H1 (cell line): ENCODE data around the gene GLUL.

ENCODE experiments used
- BRCA1 ChIP-seq: IDR thresholded peaks from 2 replicates; pipeline ENCODE4 v1.6.1; 2012; ENCODE audit warnings: low read depth, low read length, improper control_type of control experiment
- CTCF ChIP-seq, 3 experiments: IDR thresholded peaks; 1 replicate in 2 of 3; 2 replicates in 1 of 3; pipeline versions ENCODE4 v1.5.1 to v1.6.1; 2011; ENCODE audit warnings: low read length in 3 of 3, mild to moderate bottlenecking in 3 of 3, inconsistent platforms in 2 of 3, low read depth in 1 of 3, moderate library complexity in 1 of 3; ENCODE audit not compliant: insufficient read depth in 1 of 3; ENCODE audit errors: control extremely low read depth in 1 of 3
- EGR1 ChIP-seq: IDR thresholded peaks from 2 replicates; pipeline ENCODE4 v1.6.1; 2011; ENCODE audit warnings: low read depth, low read length, borderline replicate concordance
- GTF2F1 ChIP-seq: IDR thresholded peaks from 2 replicates; pipeline ENCODE4 v1.6.1; 2012; ENCODE audit warnings: low read depth, low read length, improper control_type of control experiment, borderline replicate concordance
- JUND ChIP-seq: IDR thresholded peaks from 2 replicates; pipeline ENCODE4 v1.6.1; 2011; ENCODE audit warnings: mild to moderate bottlenecking, improper control_type of control experiment, low read length
- KDM5A ChIP-seq: fragments of 200-600 bp; IDR thresholded peaks from 2 replicates; pipeline ENCODE4 v1.7.1; 2012; ENCODE audit warnings: mild to moderate bottlenecking, low read length, inconsistent platforms, mixed read lengths
- POLR2AphosphoS5 ChIP-seq: IDR thresholded peaks from 2 replicates; pipeline ENCODE4 v1.6.1; 2011; ENCODE audit warnings: low read depth, low read length
- RAD21 ChIP-seq, 2 experiments: IDR thresholded peaks in 1 of 2; conservative IDR thresholded peaks in 1 of 2; 2 replicates each; pipeline ENCODE4 v1.6.1; 2011; ENCODE audit warnings: low read depth in 2 of 2, low read length in 2 of 2, improper control_type of control experiment in 1 of 2, inconsistent platforms in 1 of 2, mild to moderate bottlenecking in 1 of 2, moderate library complexity in 1 of 2
- RBBP5 ChIP-seq: IDR thresholded peaks from 2 replicates; pipeline ENCODE4 v1.7.1; 2012; ENCODE audit warnings: low read depth, mild to moderate bottlenecking, inconsistent platforms, low read length, moderate library complexity, borderline replicate concordance
- RFX5 ChIP-seq: IDR thresholded peaks from 2 replicates; pipeline ENCODE4 v1.6.1; 2011; ENCODE audit warnings: low read depth, low read length, improper control_type of control experiment, borderline replicate concordance
- SIN3A ChIP-seq, 2 experiments: IDR thresholded peaks in 1 of 2; conservative IDR thresholded peaks in 1 of 2; 2 replicates each; pipeline ENCODE4 v1.6.1; 2011 to 2012; ENCODE audit warnings: low read length in 2 of 2, improper control_type of control experiment in 1 of 2, low read depth in 1 of 2, mild to moderate bottlenecking in 1 of 2
- SP1 ChIP-seq: IDR thresholded peaks from 2 replicates; pipeline ENCODE4 v1.6.1; 2011; ENCODE audit warnings: low read depth, low read length
- SRF ChIP-seq: IDR thresholded peaks from 2 replicates; pipeline ENCODE4 v1.6.1; 2011; ENCODE audit warnings: mild to moderate bottlenecking, low read depth, low read length, moderate library complexity
- YY1 ChIP-seq: IDR thresholded peaks from 2 replicates; pipeline ENCODE4 v1.6.1; 2011; ENCODE audit warnings: low read depth, mild to moderate bottlenecking, low read length

GRCh38 chr1:182370532-182370931, 21.1 kb downstream of the GLUL start:
- TF ChIP-seq CTCF (IDR thresholded peaks at IDR 0.05; ENCODE audit: control extremely low read depth in 1 of 3, insufficient read depth in 1 of 3, low read depth in 1 of 3, low read length in 3 of 3) = no peak
- no peak for TF ChIP-seq SRF
- TF ChIP-seq KDM5A = no peak
- no peak for TF ChIP-seq GTF2F1
- no peak for TF ChIP-seq RBBP5
- TF ChIP-seq RAD21 (IDR thresholded peaks at IDR 0.05 in 1 of 2, conservative IDR thresholded peaks at IDR 0.05 in 1 of 2; ENCODE audit: low read depth in 2 of 2, low read length in 2 of 2) = no peak
- no peak for TF ChIP-seq RFX5
- TF ChIP-seq BRCA1 = no peak
- TF ChIP-seq POLR2AphosphoS5 = no peak
- TF ChIP-seq SP1 = no peak
- TF ChIP-seq SIN3A (conservative IDR thresholded peaks at IDR 0.05 in 1 of 2, IDR thresholded peaks at IDR 0.05 in 1 of 2; ENCODE audit: low read depth in 1 of 2, low read length in 2 of 2) = no peak
- TF ChIP-seq JUND = no peak
- no peak for TF ChIP-seq EGR1
- no peak for TF ChIP-seq YY1
